Left ventricle myocardium inferior (tissue), 1 donor: ENCODE measurements around the gene CCDC106. TPM values are rescaled to one million over a fixed set of nuclear protein-coding genes. Genes with fewer than 3 reads are reported as not detected.

Experiments used
- DNase-seq: peaks from one replicate; pipeline ENCODE4 v3.0.0-alpha.2; 2020
- H3K27ac ChIP-seq: fragments of 200-600 bp; replicated peaks from 2 replicates; pipeline ENCODE4 v1.8.0; 2021
- H3K27me3 ChIP-seq: fragments of 200-600 bp; 2 replicates; pipeline ENCODE4 v1.8.0; 2021; ENCODE audit warnings: low read depth
- H3K36me3 ChIP-seq: fragments of 200-600 bp; 2 replicates; pipeline ENCODE4 v1.8.0; 2021
- H3K4me1 ChIP-seq: fragments of 200-600 bp; 2 replicates; pipeline ENCODE4 v1.8.0; 2021
- H3K4me3 ChIP-seq: fragments of 200-600 bp; 2 replicates; pipeline ENCODE4 v1.8.0; 2021; ENCODE audit warnings: mild to moderate bottlenecking, moderate library complexity
- H3K9me3 ChIP-seq: fragments of 200-600 bp; replicated peaks from 2 replicates; pipeline ENCODE4 v1.8.0; 2021
- intact Hi-C: fragments of 100-400 bp; cut with micrococcal nuclease; formaldehyde crosslinking; loops from one replicate; pipeline ENCODE4 v1.11.0; 2022
- total RNA-seq: library from RNA; stranded (reverse); fragmentation: NEBNext Ultra II Directional; extraction: Animal tissue kit (Norgen Biotek cat#: 25700); gene quantifications from one replicate; pipeline ENCODE4 v1.2.1, GENCODE V29; 2021
- TF ChIP-seq, protein P1 (sequence below): fragments of 200-600 bp; IDR thresholded peaks from 2 replicates; pipeline ENCODE4 v1.8.0; 2021; ENCODE audit warnings: antibody characterized with exemption, mild to moderate bottlenecking, borderline replicate concordance
- donor health status: DM: no; HTN: yes; CAD: no; lungs with severe emphysema.

The CCDC106 gene
- total RNA-seq, 1 donor from 2014 or later = 14.6 TPM

DNA sequence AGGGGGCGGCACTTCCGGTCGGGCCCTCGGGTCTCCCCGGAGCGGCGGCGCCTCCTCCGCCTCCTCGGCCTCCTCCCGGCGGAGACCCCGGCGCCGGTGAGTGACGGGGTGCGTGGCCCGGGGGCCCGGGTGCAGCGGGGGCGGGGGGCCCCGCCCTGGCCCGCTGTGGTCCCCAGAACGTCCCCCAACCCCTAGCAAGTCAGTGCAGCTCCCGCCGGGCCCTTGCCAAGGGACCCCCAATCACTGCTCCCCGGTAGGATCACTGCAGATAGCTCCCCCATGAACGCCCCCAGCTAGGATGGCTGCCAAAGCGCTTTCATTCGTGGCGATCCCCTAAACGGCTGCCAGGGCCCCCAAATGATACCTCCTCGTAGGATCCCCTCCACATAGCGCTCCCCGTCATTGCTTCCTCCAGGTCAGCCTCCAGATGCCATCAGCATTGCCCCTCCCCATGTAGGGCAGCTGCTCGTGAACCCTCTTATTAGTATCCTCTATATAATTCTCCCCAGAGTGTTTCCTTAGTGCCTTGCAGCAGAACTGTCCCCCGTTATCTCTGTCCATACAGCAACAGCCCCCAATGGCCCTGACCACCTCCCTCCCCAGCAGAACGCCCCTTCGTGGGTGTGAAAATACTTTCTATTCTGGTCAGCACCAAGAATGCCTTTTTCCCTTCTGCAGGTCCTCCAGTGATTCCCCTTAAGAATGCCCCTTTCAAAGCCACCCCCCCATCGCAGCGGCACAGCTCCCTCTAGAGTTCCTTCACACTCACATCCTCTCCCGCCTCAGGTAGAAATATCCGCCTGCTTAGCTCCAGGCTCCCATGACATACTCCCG, 42.2 kb upstream of the CCDC106 start, which contains the start of gene ZNF865:
ZNF865 (plus strand) TSS at position 11 of the 834 bp plus-strand sequence. CDS start 7,972 bp downstream, outside the sequence.
- Histone ChIP-seq H3K4me1 (peaks cover 58% of the 10 kb centered on the region), H3K27ac (peak within 1 kb of the TSS; percentile 98), H3K27me3 (no peaks in the 10 kb centered on the region), H3K9me3 (no peaks in the 10 kb centered on the region), H3K36me3 (peaks cover 18% of the 10 kb centered on the region), H3K4me3 (peak within 1 kb of the TSS; percentile 89)
- peak; percentile 72 for DNase-seq
- intact Hi-C loops = loop anchor here (5.0 kb wide), 1 partner anchor 89 kb away; no protein-coding TSS in a partner anchor
- TF ChIP-seq, protein P1, sequence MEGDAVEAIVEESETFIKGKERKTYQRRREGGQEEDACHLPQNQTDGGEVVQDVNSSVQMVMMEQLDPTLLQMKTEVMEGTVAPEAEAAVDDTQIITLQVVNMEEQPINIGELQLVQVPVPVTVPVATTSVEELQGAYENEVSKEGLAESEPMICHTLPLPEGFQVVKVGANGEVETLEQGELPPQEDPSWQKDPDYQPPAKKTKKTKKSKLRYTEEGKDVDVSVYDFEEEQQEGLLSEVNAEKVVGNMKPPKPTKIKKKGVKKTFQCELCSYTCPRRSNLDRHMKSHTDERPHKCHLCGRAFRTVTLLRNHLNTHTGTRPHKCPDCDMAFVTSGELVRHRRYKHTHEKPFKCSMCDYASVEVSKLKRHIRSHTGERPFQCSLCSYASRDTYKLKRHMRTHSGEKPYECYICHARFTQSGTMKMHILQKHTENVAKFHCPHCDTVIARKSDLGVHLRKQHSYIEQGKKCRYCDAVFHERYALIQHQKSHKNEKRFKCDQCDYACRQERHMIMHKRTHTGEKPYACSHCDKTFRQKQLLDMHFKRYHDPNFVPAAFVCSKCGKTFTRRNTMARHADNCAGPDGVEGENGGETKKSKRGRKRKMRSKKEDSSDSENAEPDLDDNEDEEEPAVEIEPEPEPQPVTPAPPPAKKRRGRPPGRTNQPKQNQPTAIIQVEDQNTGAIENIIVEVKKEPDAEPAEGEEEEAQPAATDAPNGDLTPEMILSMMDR = peak; percentile 76

DNA sequence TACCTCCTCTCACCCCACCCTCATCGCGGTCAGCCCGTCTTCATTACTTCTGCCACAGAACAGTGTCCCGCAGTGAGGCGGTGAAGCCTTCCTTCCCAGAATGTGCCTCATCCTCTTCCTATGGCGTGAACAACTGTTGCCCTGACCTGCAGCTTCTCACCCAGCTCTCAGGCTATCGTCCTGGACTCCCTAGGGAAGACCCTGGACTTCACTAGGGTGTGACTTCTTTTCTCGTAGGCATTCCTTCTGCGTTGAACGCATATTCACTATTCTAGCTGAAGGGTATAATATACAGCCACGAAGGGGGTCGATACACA, 41.6 kb upstream of the CCDC106 start:
- Histone ChIP-seq H3K4me3 (peak overlapping the region; percentile 89), H3K27ac (peak overlapping the region; percentile 98), H3K4me1 (peaks cover 58% of the 10 kb centered on the region), H3K36me3 (peaks cover 18% of the 10 kb centered on the region), H3K27me3 (no peaks in the 10 kb centered on the region), H3K9me3 (no peaks in the 10 kb centered on the region)
- TF ChIP-seq, protein P1 = no peak
- intact Hi-C loops = loop anchor here (5.0 kb wide), 1 partner anchor 89 kb away; no protein-coding TSS in a partner anchor
- DNase-seq = no peak

DNA sequence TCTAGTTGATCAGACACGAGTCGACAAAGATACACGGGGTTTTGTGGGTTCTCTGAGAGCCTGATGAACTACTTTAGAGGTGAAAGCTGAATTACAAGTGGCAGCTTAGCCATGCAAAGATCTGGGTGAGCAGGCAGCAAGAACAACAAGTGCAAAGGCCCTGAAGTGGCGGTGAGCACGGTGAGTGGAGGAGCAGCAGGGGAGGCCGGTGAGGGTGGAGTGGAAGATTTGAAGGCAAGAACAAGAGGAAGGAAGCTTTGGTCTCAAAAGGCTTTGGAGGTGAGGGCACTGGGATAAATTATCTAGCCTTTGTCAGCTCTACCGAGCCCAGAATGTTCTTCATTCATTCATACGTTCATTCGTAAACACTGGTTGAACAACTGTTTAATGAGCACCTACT, 41.2 kb upstream of the CCDC106 start:
- intact Hi-C loops = loop anchor here (5.0 kb wide), 1 partner anchor 90 kb away; no protein-coding TSS in a partner anchor
- H3K4me1 ChIP-seq = peaks cover 59% of the 10 kb centered on the region
- H3K27ac ChIP-seq = peak overlapping the region; percentile 98

DNA sequence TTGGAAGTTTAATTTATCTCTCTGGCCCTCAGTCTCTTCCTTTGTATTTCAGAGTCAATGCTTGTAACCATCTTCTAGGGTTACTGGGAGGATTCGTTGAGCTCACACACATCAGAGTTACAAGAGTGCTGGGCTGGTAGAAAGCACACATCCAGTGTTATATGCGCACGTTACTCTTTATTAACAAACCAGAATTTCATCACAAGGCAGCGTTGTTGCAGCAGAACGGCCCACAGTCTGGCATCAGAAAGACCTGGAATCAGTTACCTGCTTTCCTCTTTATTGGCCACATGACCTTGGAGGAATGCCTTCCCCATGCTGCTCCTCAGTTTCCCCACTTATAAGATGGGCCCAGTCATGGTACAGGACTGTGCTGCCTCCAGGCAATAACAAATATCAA, 38.7 kb upstream of the CCDC106 start:
- Histone ChIP-seq H3K9me3 (no peaks in the 10 kb centered on the region), H3K27me3 (no peaks in the 10 kb centered on the region), H3K4me1 (peaks cover 68% of the 10 kb centered on the region), H3K4me3 (no peak overlapping the region), H3K27ac (peak overlapping the region; percentile 88), H3K36me3 (peaks cover 23% of the 10 kb centered on the region)
- intact Hi-C loops = loop anchor here (5.0 kb wide), 1 partner anchor 92 kb away; no protein-coding TSS in a partner anchor
- TF ChIP-seq, protein P1 = no peak
- DNase-seq = no peak

More for the DNA sequence above, 41.2 kb upstream of the CCDC106 start:
- no peak for DNase-seq
- Histone ChIP-seq H3K9me3 (no peaks in the 10 kb centered on the region), H3K4me3 (peak overlapping the region; percentile 89), H3K27me3 (no peaks in the 10 kb centered on the region), H3K36me3 (peaks cover 18% of the 10 kb centered on the region)
- TF ChIP-seq, protein P1 = no peak

DNA sequence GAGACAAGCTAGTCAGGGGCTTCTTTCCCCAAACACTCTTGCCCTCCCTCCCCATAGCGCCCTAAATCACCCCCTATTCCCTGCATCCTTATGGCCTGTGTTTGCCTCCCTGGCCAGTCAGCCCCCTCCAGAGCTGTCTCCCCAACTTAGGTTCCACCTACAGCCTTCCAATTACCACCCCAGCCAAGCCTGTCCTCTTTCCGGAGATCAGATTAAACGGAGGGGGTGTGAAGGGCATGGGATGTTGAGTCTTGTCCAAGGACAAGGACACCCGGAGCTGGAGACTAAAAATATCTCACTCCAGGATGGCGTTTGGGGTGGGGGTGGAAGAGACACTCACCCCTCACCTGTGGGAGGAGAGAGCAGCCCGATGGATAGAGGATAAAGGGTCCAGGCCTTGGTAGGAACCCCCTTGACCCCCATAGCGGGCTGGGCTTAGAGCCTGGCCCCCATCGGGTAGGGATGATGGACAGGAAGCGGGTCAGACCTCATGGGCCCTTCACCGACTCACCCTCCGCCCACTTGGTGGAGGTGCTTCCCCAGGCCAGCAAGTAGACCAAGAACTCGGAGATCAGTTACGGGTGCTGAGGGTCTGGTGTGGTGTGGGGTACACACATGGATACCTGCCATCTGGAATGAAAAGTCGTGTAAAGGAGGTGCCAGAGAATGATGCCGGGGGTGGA, 36.6 kb upstream of the CCDC106 start:
- H3K4me3 ChIP-seq = peak overlapping the region; percentile 25
- H3K27me3 ChIP-seq = no peaks in the 10 kb centered on the region
- H3K4me1 ChIP-seq = peaks cover 51% of the 10 kb centered on the region
- no peaks in the 10 kb centered on the region for H3K9me3 ChIP-seq
- peaks cover 44% of the 10 kb centered on the region for H3K36me3 ChIP-seq
- peak overlapping the region; percentile 88 for H3K27ac ChIP-seq
- DNase-seq = no peak
- TF ChIP-seq, protein P1 = no peak
- intact Hi-C loops = no loop called here
